ENCODE data around the gene ZC3H10.
A peak's percentile ranks its signal among the peaks of the same experiment; 100 is the strongest.
"Not testable (repeated sequence)": the region's sequence is repeated elsewhere in the genome, so short reads cannot be mapped to it uniquely, and the experiment has no call there.

Gene ZC3H10

DNA sequence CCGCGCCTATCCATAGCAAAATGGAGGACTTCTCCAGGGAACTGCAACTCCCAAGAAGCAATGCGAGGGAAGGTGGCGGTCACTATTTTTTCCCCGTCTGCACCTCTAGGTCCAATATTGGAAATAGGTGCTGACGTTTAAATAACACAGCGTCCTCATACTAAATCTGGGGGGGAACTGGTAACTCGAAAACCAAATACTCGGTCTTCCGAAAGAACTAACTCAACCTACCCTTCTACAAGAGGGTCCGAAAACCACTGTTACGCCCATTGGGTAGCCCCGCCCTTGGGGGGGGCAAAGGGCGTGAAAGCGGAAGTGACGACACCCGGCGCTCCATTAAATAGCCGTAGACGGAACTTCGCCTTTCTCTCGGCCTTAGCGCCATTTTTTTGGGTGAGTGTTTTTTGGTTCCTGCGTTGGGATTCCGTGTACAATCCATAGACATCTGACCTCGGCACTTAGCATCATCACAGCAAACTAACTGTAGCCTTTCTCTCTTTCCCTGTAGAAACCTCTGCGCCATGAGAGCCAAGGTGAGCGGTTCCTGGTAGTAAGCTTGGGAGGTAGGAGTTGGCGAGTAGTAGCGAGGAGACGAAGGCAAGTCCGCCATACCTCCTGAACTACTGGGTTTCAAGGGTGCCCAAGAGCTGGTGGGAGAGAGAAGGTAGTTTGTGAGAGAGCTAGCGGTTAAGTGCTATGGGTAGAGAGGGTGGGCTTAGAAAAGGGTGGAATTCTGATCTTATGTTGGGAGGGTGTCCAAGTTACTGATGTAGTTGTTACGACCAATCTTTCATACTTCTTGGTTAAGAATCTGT is 1.6 kb upstream of the ZC3H10 start, which contains the start of gene RPL41:
TSS of gene RPL41 (plus strand) at position 367 of the 815 bp plus-strand sequence.
- Histone ChIP-seq H3K36me3 (peaks cover 29 to 39% (median 38%) of the 10 kb centered on the region in 3 donors), H3K4me3 (peak within 1 kb of the TSS; percentile 62 to 75), H3K27ac (peak within 1 kb of the TSS; percentile 86 to 94), H3K27me3 (no peaks in the 10 kb centered on the region), H3K4me1 (peaks cover 0 to 28% (median 23%) of the 10 kb centered on the region in 4 donors), H3K9me3 (no peaks in the 10 kb centered on the region)
- peak; percentile 93 to 95 for DNase-seq
- intact Hi-C loops (cut with DNase I; ENCODE audit: low total_unique reads): loop anchor here (5.0 kb wide), 1 partner anchor 351 kb away; the partner anchor contains the start of gene SPRYD4
- TF ChIP-seq, protein P1, sequence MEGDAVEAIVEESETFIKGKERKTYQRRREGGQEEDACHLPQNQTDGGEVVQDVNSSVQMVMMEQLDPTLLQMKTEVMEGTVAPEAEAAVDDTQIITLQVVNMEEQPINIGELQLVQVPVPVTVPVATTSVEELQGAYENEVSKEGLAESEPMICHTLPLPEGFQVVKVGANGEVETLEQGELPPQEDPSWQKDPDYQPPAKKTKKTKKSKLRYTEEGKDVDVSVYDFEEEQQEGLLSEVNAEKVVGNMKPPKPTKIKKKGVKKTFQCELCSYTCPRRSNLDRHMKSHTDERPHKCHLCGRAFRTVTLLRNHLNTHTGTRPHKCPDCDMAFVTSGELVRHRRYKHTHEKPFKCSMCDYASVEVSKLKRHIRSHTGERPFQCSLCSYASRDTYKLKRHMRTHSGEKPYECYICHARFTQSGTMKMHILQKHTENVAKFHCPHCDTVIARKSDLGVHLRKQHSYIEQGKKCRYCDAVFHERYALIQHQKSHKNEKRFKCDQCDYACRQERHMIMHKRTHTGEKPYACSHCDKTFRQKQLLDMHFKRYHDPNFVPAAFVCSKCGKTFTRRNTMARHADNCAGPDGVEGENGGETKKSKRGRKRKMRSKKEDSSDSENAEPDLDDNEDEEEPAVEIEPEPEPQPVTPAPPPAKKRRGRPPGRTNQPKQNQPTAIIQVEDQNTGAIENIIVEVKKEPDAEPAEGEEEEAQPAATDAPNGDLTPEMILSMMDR (IDR thresholded peaks at IDR 0.05): peak in 1 of 2 experiments; percentile 19

DNA sequence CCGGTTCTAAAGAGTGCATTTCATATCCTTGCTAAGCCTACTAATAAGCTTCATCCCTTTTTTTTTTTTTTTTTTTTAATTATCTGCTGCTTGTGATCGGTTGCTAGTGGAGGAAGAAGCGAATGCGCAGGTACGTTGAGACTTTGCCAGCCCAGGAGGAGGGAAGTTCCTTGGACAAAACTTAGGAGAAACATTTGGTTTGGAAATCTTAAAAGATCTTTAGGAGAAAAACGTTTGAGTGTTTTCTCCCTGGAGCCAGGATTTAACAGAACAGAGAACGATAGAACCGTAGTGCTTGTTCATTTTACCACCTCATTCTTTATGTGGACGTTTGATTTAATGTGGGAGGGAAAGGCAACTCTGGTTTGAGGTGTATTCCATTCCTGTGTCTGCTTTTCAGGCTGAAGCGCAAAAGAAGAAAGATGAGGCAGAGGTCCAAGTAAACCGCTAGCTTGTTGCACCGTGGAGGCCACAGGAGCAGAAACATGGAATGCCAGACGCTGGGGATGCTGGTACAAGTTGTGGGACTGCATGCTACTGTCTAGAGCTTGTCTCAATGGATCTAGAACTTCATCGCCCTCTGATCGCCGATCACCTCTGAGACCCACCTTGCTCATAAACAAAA is 872 bp upstream of the ZC3H10 start:
- H3K9me3 ChIP-seq, DNase-seq, H3K27me3 ChIP-seq: not testable (repeated sequence)
- H3K36me3 ChIP-seq: peaks cover 29 to 38% (median 36%) of the 10 kb centered on the region in 3 donors
- peak overlapping the region; percentile 62 to 75 for H3K4me3 ChIP-seq
- intact Hi-C loops (cut with DNase I; ENCODE audit: low total_unique reads): loop anchor here (5.0 kb wide), 1 partner anchor 350 kb away; the partner anchor contains the start of gene SPRYD4
- peak overlapping the region; percentile 86 to 94 for H3K27ac ChIP-seq
- H3K4me1 ChIP-seq: peaks cover 0 to 28% (median 23%) of the 10 kb centered on the region in 4 donors

DNA sequence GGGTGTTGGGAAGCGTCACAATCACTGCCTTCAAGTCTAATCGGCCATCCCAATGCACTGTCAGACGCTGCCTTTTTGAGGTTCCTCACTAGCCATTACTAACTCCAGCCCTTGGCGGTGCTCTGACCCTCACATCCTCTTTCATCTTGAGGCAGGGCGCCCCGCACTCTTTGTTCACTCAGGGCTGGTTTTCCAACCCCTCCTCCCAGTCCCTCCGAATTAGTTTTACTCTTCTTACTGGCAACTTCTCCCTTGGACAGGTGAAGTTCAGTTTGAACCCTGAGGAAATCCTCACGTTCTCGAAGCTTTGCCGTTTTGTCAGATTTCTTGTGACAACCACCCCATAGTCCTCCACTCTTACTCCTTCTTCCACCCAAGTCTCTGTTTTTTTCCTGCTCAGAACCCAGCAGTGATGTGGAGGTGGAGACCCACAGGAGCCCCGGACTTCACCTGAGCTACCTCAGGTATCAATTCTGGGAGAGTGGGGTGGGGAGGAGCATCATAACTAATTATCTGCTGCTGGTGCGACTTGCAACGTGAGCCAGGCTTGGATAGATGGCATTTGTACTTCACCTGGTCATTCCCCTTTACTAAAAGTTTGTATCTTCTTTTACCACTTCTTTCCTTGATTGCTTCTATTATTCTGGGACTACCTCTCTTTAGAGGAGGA is 757 bp downstream of the ZC3H10 start:
- Histone ChIP-seq H3K36me3 (peaks cover 20 to 29% (median 21%) of the 10 kb centered on the region in 3 donors), H3K4me1 (peaks cover 0 to 30% (median 24%) of the 10 kb centered on the region in 4 donors), H3K27me3 (no peaks in the 10 kb centered on the region), H3K27ac (peak overlapping the region; percentile 86 to 94), H3K9me3 (no peaks in the 10 kb centered on the region), H3K4me3 (peak overlapping the region; percentile 62 to 75)
- intact Hi-C loops (cut with DNase I; ENCODE audit: low total_unique reads): loop anchor here (2.0 to 5.0 kb wide), 2 partner anchors 106 to 348 kb away; partner anchors contain the start of genes NABP2 and SPRYD4
- no peak for DNase-seq
- TF ChIP-seq, protein P1 (IDR thresholded peaks at IDR 0.05): no peak

DNA sequence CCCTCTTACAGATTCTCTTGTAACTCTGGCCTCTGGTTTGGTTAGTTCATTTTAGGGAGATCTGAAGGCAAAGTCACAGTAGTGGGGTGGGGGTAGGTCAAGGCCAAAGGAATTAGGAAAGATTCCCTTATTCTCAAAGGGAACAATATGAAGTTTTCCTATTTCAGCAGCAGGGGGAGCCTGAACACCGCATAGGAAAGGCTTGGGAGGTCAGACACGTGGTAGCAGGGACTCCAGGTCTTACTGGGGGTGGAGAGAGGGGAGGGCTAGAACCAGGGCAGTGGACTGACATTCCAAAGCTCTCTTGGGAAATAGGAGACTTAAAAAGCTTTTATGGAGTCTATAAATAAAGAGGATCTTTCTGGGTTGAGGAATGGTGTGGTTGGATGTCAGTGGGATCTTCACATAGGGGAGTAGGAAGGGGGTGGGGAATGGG is 1.3 kb downstream of the ZC3H10 start:
- TF ChIP-seq, protein P1 (IDR thresholded peaks at IDR 0.05): peak; percentile 83 to 94
- Histone ChIP-seq H3K27ac (peak overlapping the region; percentile 86 to 94), H3K27me3 (no peaks in the 10 kb centered on the region), H3K9me3 (no peaks in the 10 kb centered on the region), H3K36me3 (peaks cover 19 to 27% (median 21%) of the 10 kb centered on the region in 3 donors), H3K4me1 (peaks cover 0 to 30% (median 24%) of the 10 kb centered on the region in 4 donors), H3K4me3 (peak overlapping the region; percentile 62 to 75)
- peak; percentile 75 to 89 for DNase-seq
- intact Hi-C loops (cut with DNase I; ENCODE audit: low total_unique reads): loop anchor here (2.0 to 5.0 kb wide), 2 partner anchors 105 to 348 kb away; partner anchors contain the start of genes NABP2 and SPRYD4

DNA sequence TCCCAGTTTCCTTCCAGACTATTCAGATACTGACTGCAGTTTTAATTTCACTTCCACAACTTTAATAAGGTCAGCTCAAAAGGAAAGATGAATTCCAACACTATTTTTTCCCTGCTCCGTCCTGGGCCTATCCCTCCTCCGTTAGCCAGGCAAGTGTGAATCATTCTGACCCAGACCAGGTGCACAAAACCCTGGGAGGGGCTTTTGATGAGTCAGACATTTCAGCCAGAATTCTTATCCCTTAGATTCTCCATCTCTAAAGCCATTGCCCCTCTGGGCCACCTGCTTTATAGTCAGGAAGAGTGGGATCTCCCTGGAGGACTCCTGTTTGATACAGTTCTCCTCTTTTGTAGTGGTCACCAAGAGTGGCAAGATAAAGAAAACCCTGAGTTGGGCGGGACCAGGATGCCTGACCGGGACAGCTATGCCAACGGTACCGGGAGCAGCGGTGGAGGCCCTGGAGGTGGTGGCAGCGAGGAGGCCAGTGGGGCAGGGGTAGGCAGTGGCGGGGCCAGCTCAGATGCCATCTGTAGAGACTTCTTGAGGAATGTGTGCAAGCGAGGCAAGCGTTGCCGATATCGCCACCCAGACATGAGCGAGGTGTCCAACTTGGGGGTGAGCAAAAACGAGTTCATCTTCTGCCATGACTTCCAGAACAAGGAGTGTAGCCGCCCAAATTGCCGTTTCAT is 2.2 kb downstream of the ZC3H10 start:
- TF ChIP-seq, protein P1 (IDR thresholded peaks at IDR 0.05): no peak
- peaks cover 0 to 31% (median 23%) of the 10 kb centered on the region in 4 donors for H3K4me1 ChIP-seq
- no peak overlapping the region for H3K4me3 ChIP-seq
- no peak for DNase-seq
- H3K9me3 ChIP-seq: no peaks in the 10 kb centered on the region
- H3K27me3 ChIP-seq: no peaks in the 10 kb centered on the region
- peaks cover 19 to 27% (median 21%) of the 10 kb centered on the region in 3 donors for H3K36me3 ChIP-seq
- intact Hi-C loops (cut with DNase I; ENCODE audit: low total_unique reads): no loop called here
- H3K27ac ChIP-seq: peak overlapping the region; percentile 86 to 94

All from tibial artery (tissue), 4 donors.